Mononuclear cell (primary cell): ENCODE data around the gene FGFR2. TPM values are rescaled to one million over a fixed set of nuclear protein-coding genes. Genes with fewer than 3 reads are reported as not detected.

Experiments
- H3K27me3 ChIP-seq: 2 replicates; pipeline ENCODE4 v1.6.0; 2011; ENCODE audit warnings: low read length, control low read depth; ENCODE audit not compliant: insufficient read depth
- H3K4me1 ChIP-seq: 2 replicates; pipeline ENCODE4 v1.5.1; 2011; ENCODE audit warnings: mild to moderate bottlenecking, low read length, control low read depth; ENCODE audit not compliant: insufficient read depth
- H3K4me3 ChIP-seq: 2 replicates; pipeline ENCODE4 v1.5.1; 2011; ENCODE audit warnings: mild to moderate bottlenecking, low read length, moderate library complexity
- H3K9me3 ChIP-seq: 2 replicates; pipeline ENCODE4 v1.5.1; 2011; ENCODE audit warnings: low read depth, mild to moderate bottlenecking, control low read depth, low read length
- total RNA-seq: library from RNA; depleted of rRNA; stranded (reverse); fragments of >200 nt; gene quantifications from one replicate; pipeline ENCODE4 v1.2.3, GENCODE V29; 2012

Gene FGFR2
- total RNA-seq, 1 donor: not detected

DNA sequence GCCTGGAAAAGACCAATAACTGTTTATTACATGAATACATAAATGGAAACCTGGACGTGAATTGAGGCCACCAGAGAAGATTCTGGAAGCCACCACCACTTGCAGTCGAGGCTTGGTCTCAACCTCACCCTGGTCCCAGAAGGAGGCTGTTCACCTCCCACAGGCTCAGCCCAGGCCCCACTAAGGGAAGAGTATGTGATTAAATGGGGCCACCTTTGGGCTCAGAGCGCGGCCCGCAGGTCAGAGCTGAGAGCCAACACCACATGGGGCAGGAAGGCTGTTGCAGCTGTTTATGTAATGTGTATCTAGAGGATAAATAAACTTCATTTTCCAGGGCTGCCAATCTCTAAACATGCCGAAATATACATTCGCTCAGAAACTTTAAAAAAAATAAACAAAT, 17.6 kb upstream of the FGFR2 start:
- H3K27me3 ChIP-seq: no peaks in the 10 kb centered on the region
- no peaks in the 10 kb centered on the region for H3K4me1 ChIP-seq
- H3K9me3 ChIP-seq: no peaks in the 10 kb centered on the region
- no peak overlapping the region for H3K4me3 ChIP-seq

DNA sequence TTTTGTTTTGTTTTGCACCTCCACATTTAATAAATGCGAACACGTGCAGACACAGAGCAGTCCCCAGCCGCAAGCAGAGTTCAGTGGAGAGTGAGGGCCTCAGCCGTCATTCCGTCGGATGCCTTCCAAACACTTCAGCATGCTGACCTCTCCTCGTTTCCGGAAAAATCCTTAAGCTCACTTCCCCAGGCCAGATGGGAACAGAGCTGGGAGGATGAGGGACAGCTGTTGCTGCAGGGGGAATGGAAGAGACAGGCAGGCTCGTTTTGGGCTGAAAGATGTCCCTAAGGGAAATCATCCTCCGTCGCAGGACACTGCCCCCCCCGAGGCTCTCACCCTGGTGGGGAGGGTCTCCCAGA, 17.2 kb upstream of the FGFR2 start:
- Histone ChIP-seq H3K9me3 (no peaks in the 10 kb centered on the region), H3K4me3 (no peak overlapping the region)

DNA sequence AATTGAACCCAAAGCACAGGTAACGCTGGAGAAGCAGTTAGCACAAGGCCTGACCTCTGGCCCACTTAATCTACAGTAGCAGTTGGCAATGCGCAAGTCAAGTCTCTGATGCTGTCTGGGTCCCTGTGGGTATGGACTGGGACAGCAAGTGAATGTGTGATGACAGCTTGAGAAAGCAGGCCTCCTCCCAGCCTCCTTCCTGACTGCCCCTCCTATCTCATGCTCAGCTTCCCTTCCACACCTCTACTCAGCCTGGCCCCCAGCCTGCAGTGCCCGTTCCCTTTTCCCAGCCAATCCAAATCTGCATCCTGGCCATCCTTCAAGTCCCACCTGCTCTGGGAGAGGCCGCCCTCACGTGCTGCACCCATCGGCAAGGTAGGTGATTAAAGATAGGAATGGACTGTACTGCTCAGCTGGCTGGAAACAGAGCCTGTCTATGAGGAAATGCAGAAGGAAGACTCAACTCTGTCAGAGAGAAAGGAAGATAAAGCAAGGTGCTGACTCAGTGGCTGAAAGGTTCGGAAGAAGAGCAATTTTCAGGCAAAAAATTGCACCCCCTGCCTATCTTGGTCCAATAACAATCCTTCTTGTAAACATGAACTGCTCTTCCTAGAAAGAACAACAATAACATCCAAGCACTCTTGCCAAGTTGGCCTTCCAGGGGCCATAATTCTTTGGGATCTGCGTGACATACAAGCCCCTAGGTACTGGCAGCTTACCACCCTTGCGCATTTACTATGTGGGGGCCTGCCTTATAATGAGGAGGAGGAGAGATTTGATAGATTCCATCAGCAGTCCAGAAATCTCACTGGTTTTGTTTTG, 16.6 kb upstream of the FGFR2 start:
- Histone ChIP-seq H3K9me3 (no peaks in the 10 kb centered on the region), H3K27me3 (no peaks in the 10 kb centered on the region), H3K4me3 (no peak overlapping the region), H3K4me1 (no peaks in the 10 kb centered on the region)

More for the DNA sequence above, 17.2 kb upstream of the FGFR2 start:
- no peaks in the 10 kb centered on the region for H3K4me1 ChIP-seq
- H3K27me3 ChIP-seq: no peaks in the 10 kb centered on the region

DNA sequence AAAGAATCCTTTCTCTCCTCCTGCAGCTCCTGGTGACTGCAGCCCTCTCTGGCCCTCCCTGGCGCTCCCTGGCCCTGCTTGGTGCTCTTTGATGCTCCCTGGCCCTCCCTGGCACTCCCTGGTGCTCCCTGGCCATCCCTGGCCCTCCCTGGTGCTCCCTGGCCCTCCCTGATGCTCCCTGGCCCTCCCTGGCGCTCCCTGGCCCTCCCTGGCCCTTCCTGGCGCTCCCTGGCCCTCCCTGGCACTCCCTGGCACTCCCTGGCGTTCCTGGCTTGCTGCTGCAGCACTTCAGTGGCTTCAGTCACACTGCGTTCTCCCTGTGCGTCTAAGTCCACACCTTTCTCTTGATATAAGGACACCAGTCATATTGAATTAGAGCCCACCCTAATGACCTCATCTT, 15.2 kb upstream of the FGFR2 start:
- Histone ChIP-seq H3K4me3 (no peak overlapping the region), H3K27me3 (no peaks in the 10 kb centered on the region)

DNA sequence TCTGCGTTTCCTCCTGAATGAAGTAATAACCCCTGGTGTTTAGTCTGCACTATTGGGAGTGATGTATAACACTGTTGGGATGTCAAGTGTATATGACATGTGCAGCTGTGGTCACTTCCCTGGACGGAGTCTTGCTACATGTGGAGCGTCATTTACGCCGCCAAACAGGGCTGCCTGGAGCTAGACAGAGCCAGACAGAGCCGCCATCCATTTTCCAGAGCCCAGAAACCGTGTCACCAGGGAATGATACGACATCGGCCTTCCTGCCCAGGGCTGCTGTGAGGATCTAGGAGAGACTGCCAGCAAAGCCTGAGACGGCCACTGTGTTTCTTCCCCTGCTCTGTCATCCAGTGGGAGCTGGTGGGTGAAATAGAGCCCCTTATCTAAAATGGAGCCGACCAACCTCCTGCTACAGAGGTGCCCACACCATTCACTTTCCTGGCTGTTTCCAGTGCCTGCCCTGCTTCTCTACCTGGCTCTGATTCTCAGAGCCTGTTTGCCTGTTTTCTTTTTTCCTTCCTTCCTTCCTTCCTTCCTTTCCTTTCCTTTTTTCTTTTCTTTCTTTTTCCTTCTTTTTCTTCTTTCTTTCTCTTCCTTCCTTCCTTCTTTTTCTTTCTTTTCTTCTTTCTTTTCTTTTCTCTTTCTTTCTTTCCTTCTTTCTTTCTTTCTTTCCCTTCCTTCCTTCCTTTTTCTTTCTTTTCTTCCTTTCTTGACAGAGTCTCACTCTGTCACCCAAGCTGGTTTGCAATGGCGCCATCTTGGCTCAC, 13.3 kb upstream of the FGFR2 start:
- H3K4me1 ChIP-seq: no peaks in the 10 kb centered on the region
- no peaks in the 10 kb centered on the region for H3K9me3 ChIP-seq
- H3K27me3 ChIP-seq: peaks cover 3% of the 10 kb centered on the region
- H3K4me3 ChIP-seq: no peak overlapping the region

More for the DNA sequence above, 15.2 kb upstream of the FGFR2 start:
- H3K4me1 ChIP-seq: no peaks in the 10 kb centered on the region
- no peaks in the 10 kb centered on the region for H3K9me3 ChIP-seq

DNA sequence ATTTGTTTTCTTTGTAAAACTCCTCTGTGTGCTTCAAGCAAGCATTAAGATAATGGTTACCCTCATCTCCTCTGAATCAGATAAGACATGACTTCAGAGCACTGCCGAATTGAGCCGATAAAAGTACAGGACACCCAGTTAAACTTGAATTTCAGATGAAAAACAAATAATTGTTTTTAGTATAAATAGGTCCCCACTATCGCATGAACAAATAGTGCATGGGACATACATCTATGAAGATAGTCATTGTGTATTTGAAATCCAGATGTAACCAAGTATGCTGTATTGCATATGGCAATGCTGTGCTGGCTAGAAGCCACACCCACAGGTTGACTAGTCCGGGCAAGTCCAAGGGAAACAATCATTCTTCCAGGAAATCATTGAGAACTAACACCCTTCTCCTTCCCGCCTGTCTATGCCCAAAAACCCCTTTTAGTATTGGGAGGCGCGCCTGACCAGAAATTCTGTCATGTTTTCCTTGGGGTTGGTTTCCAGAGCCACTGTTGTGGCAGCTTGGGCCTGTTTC, 12.6 kb upstream of the FGFR2 start:
- peaks cover 3% of the 10 kb centered on the region for H3K27me3 ChIP-seq
- no peak overlapping the region for H3K4me3 ChIP-seq
- H3K9me3 ChIP-seq: no peaks in the 10 kb centered on the region
- H3K4me1 ChIP-seq: no peaks in the 10 kb centered on the region

DNA sequence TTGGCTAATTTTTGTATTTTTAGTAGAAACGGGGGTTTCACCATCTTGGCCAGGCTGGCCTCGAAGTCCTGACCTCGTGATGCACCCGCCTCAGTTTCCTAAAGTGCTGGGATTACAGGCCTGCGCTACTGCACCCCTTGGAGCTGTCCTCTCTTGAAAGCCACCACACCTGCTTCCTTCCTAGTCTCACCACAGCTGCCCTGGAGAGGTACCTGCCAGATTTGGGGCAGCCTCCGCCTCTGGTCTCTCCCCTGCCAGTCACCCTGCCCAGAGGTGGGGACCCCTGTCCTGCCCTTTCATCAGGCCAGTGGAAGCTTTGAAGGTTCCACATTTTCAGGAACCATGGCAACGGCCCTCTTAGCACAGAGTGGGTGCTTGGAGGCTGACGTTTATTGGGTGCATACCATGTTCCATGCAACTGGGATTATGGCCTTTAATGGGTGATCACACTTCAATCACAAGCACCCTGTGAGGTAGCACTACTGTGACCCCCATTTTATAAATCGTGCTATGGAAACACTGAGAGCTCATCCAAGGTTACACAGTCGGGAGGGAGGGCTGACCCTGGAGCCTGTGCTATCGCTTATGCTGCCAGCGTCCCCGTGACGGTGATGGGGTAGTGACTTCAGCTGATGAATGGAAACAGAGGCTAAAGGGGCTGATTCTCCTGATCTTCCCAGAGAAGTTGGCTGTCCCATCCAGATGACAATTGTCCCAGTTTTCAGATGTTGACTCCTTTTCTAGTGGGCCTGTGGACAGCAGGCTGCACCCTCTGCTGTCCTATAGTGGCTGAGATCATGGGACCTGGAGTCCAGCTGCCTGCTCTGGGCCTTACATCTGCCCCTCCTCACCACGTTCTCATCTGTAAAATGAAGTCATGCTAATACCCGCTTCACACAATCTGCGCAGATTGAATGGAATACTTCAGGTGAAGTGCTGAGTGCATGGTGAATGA, 11.5 kb upstream of the FGFR2 start:
- Histone ChIP-seq H3K4me3 (no peak overlapping the region), H3K27me3 (peaks cover 10% of the 10 kb centered on the region), H3K9me3 (no peaks in the 10 kb centered on the region), H3K4me1 (no peaks in the 10 kb centered on the region)

DNA sequence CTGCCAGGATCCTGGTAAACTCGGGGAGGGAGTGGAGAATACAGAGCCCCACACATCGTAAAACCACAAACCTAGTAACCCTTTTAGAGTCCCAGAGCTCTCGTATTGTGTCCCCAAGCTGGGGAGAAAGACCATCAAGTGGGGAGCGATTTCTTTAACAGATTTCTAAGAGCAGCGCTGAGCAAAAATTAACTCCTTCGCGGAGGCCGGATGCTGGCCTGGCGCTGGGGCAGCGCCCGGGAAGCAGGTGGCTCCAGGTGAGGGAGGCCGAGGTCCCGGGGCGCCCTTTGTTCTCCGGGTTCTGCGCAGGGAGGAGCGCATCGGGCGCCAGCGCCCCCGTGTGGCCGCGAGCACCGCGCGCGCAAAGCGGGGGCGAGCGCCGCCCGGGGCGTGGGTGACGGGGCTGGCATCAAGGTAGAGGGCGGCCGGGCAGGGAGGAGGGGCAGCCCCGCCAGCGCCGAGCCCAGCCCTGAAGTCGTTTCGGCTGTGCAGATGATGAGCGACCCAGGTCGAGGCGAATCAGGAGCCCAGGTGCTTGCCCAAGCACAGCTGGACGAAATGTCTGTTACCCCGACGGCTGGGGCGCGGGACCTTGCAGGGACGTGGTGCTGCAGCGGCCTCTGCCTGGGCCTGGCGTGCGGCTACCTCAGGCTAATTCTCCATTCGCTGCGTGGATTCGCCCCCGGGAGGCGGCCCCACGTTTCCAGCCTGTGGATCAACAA, 10.4 kb upstream of the FGFR2 start:
- H3K4me1 ChIP-seq: no peaks in the 10 kb centered on the region
- no peaks in the 10 kb centered on the region for H3K9me3 ChIP-seq
- no peak overlapping the region for H3K4me3 ChIP-seq
- peaks cover 10% of the 10 kb centered on the region for H3K27me3 ChIP-seq

- H3K4me3 ChIP-seq: no peak overlapping the region
- H3K4me1 ChIP-seq: no peaks in the 10 kb centered on the region
- peaks cover 10% of the 10 kb centered on the region for H3K27me3 ChIP-seq
- no peaks in the 10 kb centered on the region for H3K9me3 ChIP-seq
These were observed 9.2 kb upstream of the FGFR2 start for GRCh38 chr10:121607310-121608055.

GRCh38 chr10:121605708-121606107, 7.5 kb upstream of the FGFR2 start:
- Histone ChIP-seq H3K9me3 (no peaks in the 10 kb centered on the region), H3K27me3 (peaks cover 16% of the 10 kb centered on the region), H3K4me3 (no peak overlapping the region), H3K4me1 (no peaks in the 10 kb centered on the region)

DNA sequence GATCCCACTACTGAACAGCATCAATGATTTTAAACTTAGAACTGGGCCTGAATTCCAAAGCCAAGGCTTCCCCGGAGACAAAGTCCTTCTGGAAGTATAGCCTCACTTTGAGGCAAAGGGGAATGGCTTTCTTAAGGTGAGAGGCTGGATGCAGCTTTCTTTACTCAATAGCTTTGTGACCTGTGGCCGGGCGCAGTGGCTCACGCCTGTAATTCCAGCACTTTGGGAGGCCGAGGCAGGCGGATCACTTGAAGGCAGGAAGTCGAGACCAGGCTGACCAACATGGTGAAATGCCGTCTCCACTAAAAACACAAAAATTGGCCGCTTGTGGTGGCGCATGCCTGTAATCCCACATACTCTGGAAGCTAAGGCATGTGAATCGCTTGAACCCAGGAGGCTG, 3.2 kb upstream of the FGFR2 start:
- Histone ChIP-seq H3K9me3 (no peaks in the 10 kb centered on the region), H3K4me3 (no peak overlapping the region), H3K27me3 (peaks cover 50% of the 10 kb centered on the region), H3K4me1 (no peaks in the 10 kb centered on the region)

DNA sequence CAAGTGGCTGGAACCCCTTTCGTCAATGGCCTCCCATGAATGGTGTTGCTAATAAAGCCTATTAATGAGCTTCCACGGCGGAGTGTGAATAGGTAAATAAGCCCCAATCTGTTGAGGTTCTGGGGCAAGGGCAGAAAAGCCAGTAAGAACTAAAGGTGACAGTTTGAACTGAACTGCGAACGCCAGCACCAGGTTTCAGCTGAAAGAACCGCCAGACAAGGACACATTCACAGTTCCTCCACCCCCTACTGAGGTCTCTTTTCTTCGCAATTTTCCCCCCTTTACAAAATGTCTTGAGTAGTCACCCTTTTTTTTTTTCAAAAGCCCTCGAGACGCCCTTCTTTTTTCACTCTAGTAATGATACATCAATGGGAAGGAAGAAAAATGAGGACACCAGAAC, 2.4 kb upstream of the FGFR2 start:
- Histone ChIP-seq H3K4me3 (no peak overlapping the region), H3K9me3 (no peaks in the 10 kb centered on the region), H3K27me3 (peaks cover 57% of the 10 kb centered on the region), H3K4me1 (no peaks in the 10 kb centered on the region)

- Histone ChIP-seq H3K9me3 (no peaks in the 10 kb centered on the region), H3K27me3 (peaks cover 59% of the 10 kb centered on the region), H3K4me3 (no peak overlapping the region), H3K4me1 (no peaks in the 10 kb centered on the region)
These were observed 1.7 kb upstream of the FGFR2 start for GRCh38 chr10:121599947-121600346.
